GM18505 (cell line): Measurements from ENCODE around the gene ADARB2.

Experiments
- ATAC-seq: cut with Tn5 transposase; IDR thresholded peaks from one replicate; pipeline ENCODE4 v1.9.1; 2021; ENCODE audit not compliant: unreplicated experiment
- POLR2A ChIP-seq: IDR thresholded peaks from 4 replicates; pipeline ENCODE4 v1.6.1; 2011; ENCODE audit warnings: borderline replicate concordance; ENCODE audit not compliant: insufficient read depth, insufficient read length; ENCODE audit errors: extremely low read depth

Gene ADARB2

GRCh38 chr10:1596482-1597099, 140.7 kb downstream of the ADARB2 start:
- no peak for TF ChIP-seq POLR2A
- ATAC-seq: no peak

- no peak for TF ChIP-seq POLR2A
- ATAC-seq: no peak
Measured at GRCh38 chr10:1595726-1596125, 141.6 kb downstream of the ADARB2 start.

GRCh38 chr10:1595242-1595600, 142.1 kb downstream of the ADARB2 start:
- no peak for TF ChIP-seq POLR2A
- ATAC-seq: no peak

- ATAC-seq: no peak
- no peak for TF ChIP-seq POLR2A
Measured at GRCh38 chr10:1594372-1595241, 142.7 kb downstream of the ADARB2 start.

- no peak for ATAC-seq
- TF ChIP-seq POLR2A: no peak
Measured at GRCh38 chr10:1591742-1592141, 145.6 kb downstream of the ADARB2 start.

- no peak for TF ChIP-seq POLR2A
- no peak for ATAC-seq
Measured at GRCh38 chr10:1591045-1591444, 146.3 kb downstream of the ADARB2 start.

GRCh38 chr10:1589257-1589656, 148.1 kb downstream of the ADARB2 start:
- TF ChIP-seq POLR2A: no peak
- no peak for ATAC-seq

- no peak for ATAC-seq
- no peak for TF ChIP-seq POLR2A
Measured at GRCh38 chr10:1582739-1583138, 154.6 kb downstream of the ADARB2 start.

GRCh38 chr10:1581189-1581588, 156.1 kb downstream of the ADARB2 start:
- TF ChIP-seq POLR2A: no peak
- no peak for ATAC-seq

GRCh38 chr10:1579671-1580070, 157.7 kb downstream of the ADARB2 start:
- no peak for TF ChIP-seq POLR2A
- ATAC-seq: no peak

- no peak for ATAC-seq
Measured at GRCh38 chr10:1579141-1579491, 158.2 kb downstream of the ADARB2 start.

GRCh38 chr10:1578392-1579140, 158.8 kb downstream of the ADARB2 start:
- no peak for ATAC-seq

More at GRCh38 chr10:1579141-1579491, 158.2 kb downstream of the ADARB2 start:
- no peak for TF ChIP-seq POLR2A

GRCh38 chr10:1577945-1578344, 159.4 kb downstream of the ADARB2 start:
- no peak for ATAC-seq
- no peak for TF ChIP-seq POLR2A

More at GRCh38 chr10:1578392-1579140, 158.8 kb downstream of the ADARB2 start:
- no peak for TF ChIP-seq POLR2A

GRCh38 chr10:1577373-1577770, 160.0 kb downstream of the ADARB2 start:
- no peak for ATAC-seq
- no peak for TF ChIP-seq POLR2A
